ENCODE measurements around the gene PTPRCAP. TPM values are rescaled to one million over a fixed set of nuclear protein-coding genes. Genes with fewer than 3 reads are reported as not detected.

PTPRCAP gene
- total and polyA plus RNA-seq, 10 of the 15 experiments (the other 5 are each of a cell fraction or from before 2014, with no cell fraction given) = 4.7 to 266 (median 125) TPM

- Histone ChIP-seq H3K79me2 (ENCODE audit: control insufficient read depth, insufficient read depth, low read length) (no peaks in the 10 kb centered on the region), H3K4me2 (ENCODE audit: control insufficient read depth, insufficient read depth) (no peak overlapping the region), H3K27me3 (replicated peaks in 1 of 2; ENCODE audit: control insufficient read depth in 2 of 2, insufficient read depth in 2 of 2, low read length in 1 of 2) (no peaks in the 10 kb centered on the region), H3K9ac (ENCODE audit: control insufficient read depth, insufficient read depth, low read length) (no peak overlapping the region), H3K4me1 (ENCODE audit: control insufficient read depth, insufficient read depth, low read length) (peaks cover 19% of the 10 kb centered on the region), H2AFZ (ENCODE audit: control insufficient read depth, low read depth, low read length) (no peak overlapping the region), H3K4me3 (no peak overlapping the region), H3K27ac (ENCODE audit: control insufficient read depth, insufficient read depth) (no peak overlapping the region), H3K9me3 (replicated peaks; ENCODE audit: control insufficient read depth, insufficient read depth, low read length) (no peaks in the 10 kb centered on the region), H4K20me1 (ENCODE audit: control insufficient read depth, insufficient read depth) (no peaks in the 10 kb centered on the region), H3K36me3 (ENCODE audit: control insufficient read depth in 2 of 2, insufficient read depth in 2 of 2, low read length in 1 of 2) (no peaks in the 10 kb centered on the region)
- no peak for FAIRE-seq
- ChIA-PET SMC1A (ENCODE audit: uncharacterized antibody, unreplicated experiment) (no interaction called here), RAD21 (ENCODE audit: unreplicated experiment) (no interaction called here), POLR2A (interaction anchor here (1.2 kb wide), 1 partner anchor 12 kb away, joined by 4 read pairs; the partner anchor contains the start of gene TMEM134), CTCF (interaction anchor here (0.8 to 1.5 kb wide), 2 partner anchors 12 to 43 kb away, joined by 3 to 4 read pairs; no protein-coding TSS in a partner anchor)
- no peak for TF ChIP-seq EGR1 (IDR thresholded peaks at IDR 0.05; ENCODE audit: borderline replicate concordance in 1 of 2, low read depth in 2 of 2, low read length in 2 of 2)
- no peak for TF ChIP-seq FOXM1 (IDR thresholded peaks at IDR 0.05; ENCODE audit: low read depth, low read length)
- no peak for TF ChIP-seq JUNB (IDR thresholded peaks at IDR 0.05)
- peak; percentile 46; the same call in 1 of the 2 replicates for TF ChIP-seq POLR2A (IDR thresholded peaks at IDR 0.05; ENCODE audit: low read depth, low read length)
- TF ChIP-seq, protein P1, sequence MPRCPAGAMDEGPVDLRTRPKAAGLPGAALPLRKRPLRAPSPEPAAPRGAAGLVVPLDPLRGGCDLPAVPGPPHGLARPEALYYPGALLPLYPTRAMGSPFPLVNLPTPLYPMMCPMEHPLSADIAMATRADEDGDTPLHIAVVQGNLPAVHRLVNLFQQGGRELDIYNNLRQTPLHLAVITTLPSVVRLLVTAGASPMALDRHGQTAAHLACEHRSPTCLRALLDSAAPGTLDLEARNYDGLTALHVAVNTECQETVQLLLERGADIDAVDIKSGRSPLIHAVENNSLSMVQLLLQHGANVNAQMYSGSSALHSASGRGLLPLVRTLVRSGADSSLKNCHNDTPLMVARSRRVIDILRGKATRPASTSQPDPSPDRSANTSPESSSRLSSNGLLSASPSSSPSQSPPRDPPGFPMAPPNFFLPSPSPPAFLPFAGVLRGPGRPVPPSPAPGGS (IDR thresholded peaks at IDR 0.05; ENCODE audit: borderline replicate concordance, insufficient read depth, low read depth, low read length, poor library complexity, severe bottlenecking) = no peak
- 74% methylated on average over 25 of the region's 25 CpGs for WGBS (ENCODE audit: insufficient coverage, insufficient replicate concordance, low lambda C conversion rate, missing lambda C conversion rate)
- ATAC-seq = no peak
- BruUV-seq (replicated peaks) = no TSS peak
- DNase-seq (ENCODE audit: low read depth, low spot score) = no peak
- in situ Hi-C loops (cut with MboI) (no loop called here), intact Hi-C loops (cut with micrococcal nuclease; ENCODE audit: unreplicated experiment) (no loop called here)
Measured at GRCh38 chr11:67456068-67456705, 18.7 kb upstream of the PTPRCAP start.

DNA sequence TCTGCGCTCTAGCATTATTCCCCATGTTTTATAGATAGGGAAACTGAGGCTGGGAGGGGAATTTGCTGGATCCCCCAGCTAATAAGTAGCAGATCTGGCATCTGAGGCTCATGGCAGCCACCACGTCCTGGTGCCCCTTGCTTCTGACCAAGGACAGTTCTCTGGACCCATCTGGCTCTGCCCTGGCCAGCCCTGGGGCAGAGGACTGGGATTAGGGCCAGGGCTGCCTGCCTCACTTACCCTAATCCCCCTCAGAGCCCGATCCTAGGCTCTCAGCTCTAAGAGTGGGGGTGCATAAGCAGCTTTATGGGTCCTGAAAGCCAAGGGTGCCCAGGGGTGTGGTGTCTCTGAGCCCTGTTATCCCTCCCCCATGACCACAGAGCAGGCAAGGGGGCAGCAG is 17.6 kb upstream of the PTPRCAP start, which contains the start of gene CABP4:
Gene CABP4, plus strand, starts transcription at position 301 of the 400 bp plus-strand sequence. Its CDS starts 70 bp downstream, at position 371.
- intact Hi-C loops (cut with micrococcal nuclease; ENCODE audit: unreplicated experiment) = no loop called here
- Histone ChIP-seq H3K79me2 (ENCODE audit: control insufficient read depth, insufficient read depth, low read length) (no peaks in the 10 kb centered on the region), H3K9ac (ENCODE audit: control insufficient read depth, insufficient read depth, low read length) (no peak within 1 kb of the TSS), H3K27ac (ENCODE audit: control insufficient read depth, insufficient read depth) (no peak within 1 kb of the TSS), H4K20me1 (ENCODE audit: control insufficient read depth, insufficient read depth) (no peaks in the 10 kb centered on the region), H3K9me3 (replicated peaks; ENCODE audit: control insufficient read depth, insufficient read depth, low read length) (no peaks in the 10 kb centered on the region), H3K36me3 (ENCODE audit: control insufficient read depth in 2 of 2, insufficient read depth in 2 of 2, low read length in 1 of 2) (no peaks in the 10 kb centered on the region), H3K4me2 (ENCODE audit: control insufficient read depth, insufficient read depth) (no peak within 1 kb of the TSS), H3K4me1 (ENCODE audit: control insufficient read depth, insufficient read depth, low read length) (peaks cover 11% of the 10 kb centered on the region), H3K27me3 (replicated peaks in 1 of 2; ENCODE audit: control insufficient read depth in 2 of 2, insufficient read depth in 2 of 2, low read length in 1 of 2) (no peaks in the 10 kb centered on the region), H2AFZ (ENCODE audit: control insufficient read depth, low read depth, low read length) (no peak within 1 kb of the TSS), H3K4me3 (no peak within 1 kb of the TSS)
- no peak for DNase-seq (ENCODE audit: low read depth, low spot score)
- in situ Hi-C loops (cut with MboI) = no loop called here
- ChIA-PET RAD21 (ENCODE audit: unreplicated experiment) (no interaction called here), CTCF (no interaction called here), POLR2A (no interaction called here), SMC1A (ENCODE audit: uncharacterized antibody, unreplicated experiment) (no interaction called here)
- no peak for TF ChIP-seq POLR2AphosphoS5 (IDR thresholded peaks at IDR 0.05; ENCODE audit: low read length)
- no TSS peak for BruUV-seq (replicated peaks)
- FAIRE-seq = no peak
- WGBS (ENCODE audit: insufficient coverage, insufficient replicate concordance, low lambda C conversion rate, missing lambda C conversion rate) = 36% methylated on average over 3 of the region's 3 CpGs
- no peak for ATAC-seq

Measured in GM12878 (cell line).